Inflammatory macrophage (primary cell): ENCODE results near the gene FZD8.
"Not testable (repeated sequence)": the region's sequence is repeated elsewhere in the genome, so short reads cannot be mapped to it uniquely, and the experiment has no call there.

ENCODE experiments used
- DNase-seq, 2 donors: peaks; one replicate each; pipeline ENCODE4 v3.0.0-alpha.2; 2020 to 2022
- total RNA-seq, 18 experiments: gene quantifications; one replicate each; lab custom pipeline; 2026; ENCODE audit warnings: mixed read lengths in 6 of 18, inconsistent platforms in 2 of 18; lab: John Stamatoyannopoulos, UW

Gene FZD8, protein sequence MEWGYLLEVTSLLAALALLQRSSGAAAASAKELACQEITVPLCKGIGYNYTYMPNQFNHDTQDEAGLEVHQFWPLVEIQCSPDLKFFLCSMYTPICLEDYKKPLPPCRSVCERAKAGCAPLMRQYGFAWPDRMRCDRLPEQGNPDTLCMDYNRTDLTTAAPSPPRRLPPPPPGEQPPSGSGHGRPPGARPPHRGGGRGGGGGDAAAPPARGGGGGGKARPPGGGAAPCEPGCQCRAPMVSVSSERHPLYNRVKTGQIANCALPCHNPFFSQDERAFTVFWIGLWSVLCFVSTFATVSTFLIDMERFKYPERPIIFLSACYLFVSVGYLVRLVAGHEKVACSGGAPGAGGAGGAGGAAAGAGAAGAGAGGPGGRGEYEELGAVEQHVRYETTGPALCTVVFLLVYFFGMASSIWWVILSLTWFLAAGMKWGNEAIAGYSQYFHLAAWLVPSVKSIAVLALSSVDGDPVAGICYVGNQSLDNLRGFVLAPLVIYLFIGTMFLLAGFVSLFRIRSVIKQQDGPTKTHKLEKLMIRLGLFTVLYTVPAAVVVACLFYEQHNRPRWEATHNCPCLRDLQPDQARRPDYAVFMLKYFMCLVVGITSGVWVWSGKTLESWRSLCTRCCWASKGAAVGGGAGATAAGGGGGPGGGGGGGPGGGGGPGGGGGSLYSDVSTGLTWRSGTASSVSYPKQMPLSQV
- 0.29 to 2.3 (median 1.2) reads per million in 18 experiments for total RNA-seq

DNA sequence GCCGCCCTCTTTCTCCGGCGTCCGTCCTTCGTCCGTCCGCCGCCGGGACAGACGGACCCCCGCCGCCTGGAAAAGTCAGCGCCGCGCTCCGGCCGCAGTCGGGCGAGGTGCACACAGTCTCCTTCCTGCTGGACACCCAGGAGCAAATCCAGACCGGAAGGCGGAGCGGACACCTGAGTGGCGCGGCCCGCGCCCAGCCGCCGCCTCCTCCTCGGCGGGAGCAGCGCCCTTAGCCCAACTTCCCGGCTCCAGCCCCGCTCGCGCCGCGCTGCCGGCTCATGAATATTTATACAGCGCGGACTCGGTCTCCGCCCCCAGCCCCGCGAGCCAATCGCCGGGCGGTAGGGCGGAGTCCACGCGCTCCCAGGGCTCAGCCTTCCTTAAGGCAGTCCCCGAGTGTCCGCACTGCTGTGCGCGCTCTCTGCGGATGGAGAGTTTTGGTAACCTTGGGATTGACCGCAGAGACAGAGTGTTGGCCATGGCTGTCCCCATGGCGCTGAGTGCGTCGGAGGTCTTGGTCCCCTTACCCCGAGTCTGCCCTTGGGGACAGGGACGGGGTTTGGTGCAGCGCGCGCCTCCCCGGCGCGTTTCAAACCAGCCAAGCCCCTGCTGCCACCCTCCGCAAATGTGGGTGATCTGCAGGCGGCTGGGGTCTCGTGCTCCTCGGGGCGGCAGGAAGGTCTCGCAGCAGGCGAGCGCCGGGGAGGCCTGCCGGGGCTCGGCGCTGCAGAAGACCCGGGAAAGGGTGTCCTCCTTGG lies at the start of gene FZD8:
Gene FZD8, minus strand, starts transcription at position 262 of the 758 bp plus-strand sequence. CDS start 867 bp downstream, outside the sequence.
- peak; percentile 81 to 89 for DNase-seq

DNA sequence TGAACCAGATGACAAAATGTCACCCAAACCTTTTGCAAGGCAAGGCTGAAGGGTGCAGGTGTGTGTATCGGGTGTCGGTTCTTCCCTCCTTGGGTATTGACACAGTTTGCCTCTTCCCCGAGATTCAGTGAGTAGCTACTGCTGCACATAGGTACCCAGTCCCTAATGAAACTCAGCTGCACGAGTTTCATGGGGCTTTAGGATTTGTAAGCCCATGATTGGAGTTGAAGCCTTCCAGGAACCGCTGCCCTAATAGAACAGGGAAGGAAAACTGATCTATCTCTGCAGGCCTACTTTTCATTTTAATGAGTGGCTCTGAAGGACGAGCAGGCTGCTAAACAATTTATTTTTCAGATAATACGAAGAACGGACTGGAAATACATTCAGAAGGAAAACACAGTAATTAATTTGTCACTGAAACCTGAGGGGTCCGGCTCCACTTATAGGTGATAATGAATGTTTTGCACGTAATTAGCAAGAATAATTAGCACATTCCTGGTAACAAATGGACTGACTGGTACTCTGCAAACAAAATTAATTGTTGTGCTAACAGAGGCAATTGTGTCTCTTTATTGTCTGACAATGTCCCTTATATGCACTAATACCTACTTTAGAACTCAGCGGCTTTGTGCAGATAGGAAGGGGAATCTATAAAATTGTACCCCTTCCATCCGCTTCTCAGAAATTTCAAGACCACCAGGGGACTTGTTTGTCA lies 49.6 kb upstream of the FZD8 start:
- DNase-seq = no peak

DNA sequence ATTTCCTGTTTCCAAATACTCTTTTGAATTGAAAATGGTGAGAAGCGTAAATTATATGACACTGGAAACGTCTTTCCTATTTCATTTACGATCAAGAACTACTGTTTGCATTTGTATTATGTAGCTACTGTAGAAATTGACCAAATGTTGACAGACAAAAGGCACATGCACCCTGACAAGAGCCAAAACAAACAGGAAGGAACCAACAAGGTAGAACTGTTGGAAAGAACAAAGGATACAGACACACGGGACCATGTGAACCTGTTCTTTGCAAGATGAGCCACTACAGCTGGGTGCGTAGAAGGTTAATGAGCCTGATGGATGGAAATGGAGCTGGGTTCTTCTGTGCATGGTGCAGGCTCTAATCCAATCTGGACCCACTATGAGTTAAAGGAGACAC lies 48.4 kb upstream of the FZD8 start:
- no peak for DNase-seq

DNA sequence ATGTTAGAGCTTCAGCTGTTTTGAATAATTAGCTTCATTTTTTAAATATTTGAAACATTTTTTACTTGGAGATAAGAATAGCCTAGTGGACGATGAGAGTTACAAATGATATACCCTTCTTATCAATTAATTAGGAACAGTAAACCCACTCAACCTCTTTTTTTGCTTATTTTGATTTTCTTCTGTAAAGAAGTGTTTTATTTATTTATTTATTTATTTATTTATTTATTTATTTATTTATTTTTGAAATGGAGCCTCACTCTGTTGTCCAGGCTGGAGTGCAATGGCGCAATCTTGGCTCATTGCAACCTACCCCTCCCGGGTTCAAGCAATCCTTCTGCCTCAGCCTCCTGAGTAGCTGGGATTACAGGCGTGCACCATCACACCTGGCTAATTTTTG lies 43.8 kb upstream of the FZD8 start:
- DNase-seq = not testable (repeated sequence)

DNA sequence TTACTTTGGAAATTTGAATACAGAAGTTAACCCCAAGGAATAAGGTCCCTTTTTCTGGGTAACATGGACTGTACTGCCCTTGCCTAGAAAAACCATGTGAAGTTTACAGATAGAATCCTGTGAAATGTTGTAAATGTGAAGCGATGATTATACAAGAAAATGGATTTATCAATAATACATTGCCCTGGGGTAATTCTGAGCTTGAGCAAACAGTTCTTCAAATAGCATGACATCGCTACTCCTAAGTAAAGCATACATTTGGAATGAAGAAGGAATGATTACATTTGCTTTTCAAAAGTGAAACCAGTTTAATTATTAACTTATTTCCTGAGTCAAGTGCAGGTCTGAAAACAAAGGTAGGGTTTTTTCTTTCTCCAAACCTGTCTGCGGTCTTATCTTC lies 43.3 kb upstream of the FZD8 start:
- DNase-seq = no peak

DNA sequence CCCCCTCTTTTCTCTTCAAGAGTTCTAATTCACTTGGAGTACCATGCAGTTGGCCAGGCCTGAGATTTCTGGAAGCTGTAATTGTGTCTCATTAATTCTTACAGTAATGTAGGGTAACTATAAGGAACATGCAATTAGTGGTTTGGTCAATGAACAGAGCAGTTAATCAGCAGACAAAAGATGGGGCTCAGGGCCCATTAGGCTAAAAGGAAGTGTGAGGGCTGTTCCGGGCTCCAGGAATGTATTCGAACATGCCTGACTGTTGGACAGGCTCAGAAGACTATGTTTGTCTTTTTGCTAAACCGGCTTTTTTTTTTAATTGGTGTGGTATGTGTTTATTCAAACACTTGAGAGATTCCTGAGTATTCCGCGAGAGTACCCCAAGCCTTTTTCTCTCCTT lies 42.5 kb upstream of the FZD8 start:
- DNase-seq = no peak

DNA sequence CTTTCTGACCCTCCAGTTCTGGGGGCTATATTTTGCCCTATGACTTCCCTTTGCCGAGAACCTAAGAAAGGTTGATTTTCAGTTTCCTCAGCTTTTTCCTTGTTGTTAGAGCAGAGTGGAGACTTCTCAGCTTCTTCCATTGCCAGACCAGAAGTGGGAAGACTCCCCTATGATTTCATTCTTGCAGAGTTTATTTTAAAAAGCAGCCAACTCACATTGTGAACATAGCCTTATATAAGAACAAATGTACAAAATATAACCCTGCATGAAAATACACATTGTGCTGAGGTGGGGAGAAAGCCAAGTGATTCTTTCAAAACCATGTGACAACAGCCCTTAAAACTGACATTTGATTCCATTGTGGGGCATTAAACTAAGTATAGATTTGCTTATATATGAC lies 33.8 kb upstream of the FZD8 start:
- no peak for DNase-seq

DNA sequence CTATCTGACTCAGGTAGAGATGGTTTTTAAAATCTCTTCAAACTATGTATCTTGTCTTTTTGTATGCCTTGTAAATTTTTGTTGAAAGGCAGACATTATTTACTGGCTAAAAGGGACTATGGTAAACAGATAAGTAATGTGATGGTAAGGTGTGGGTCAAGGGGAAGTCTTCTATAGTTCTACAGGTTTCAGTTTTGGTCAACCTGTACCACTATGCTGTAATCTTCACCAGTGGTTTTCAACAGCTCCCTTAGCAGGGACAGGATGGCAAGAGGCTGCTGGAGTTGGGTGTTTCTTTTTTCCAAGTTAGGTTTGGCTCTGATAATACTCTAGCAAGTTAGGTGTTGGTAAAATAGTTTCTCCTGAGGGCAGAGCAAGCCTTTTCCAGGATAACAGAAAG lies 32.7 kb upstream of the FZD8 start:
- DNase-seq = no peak

DNA sequence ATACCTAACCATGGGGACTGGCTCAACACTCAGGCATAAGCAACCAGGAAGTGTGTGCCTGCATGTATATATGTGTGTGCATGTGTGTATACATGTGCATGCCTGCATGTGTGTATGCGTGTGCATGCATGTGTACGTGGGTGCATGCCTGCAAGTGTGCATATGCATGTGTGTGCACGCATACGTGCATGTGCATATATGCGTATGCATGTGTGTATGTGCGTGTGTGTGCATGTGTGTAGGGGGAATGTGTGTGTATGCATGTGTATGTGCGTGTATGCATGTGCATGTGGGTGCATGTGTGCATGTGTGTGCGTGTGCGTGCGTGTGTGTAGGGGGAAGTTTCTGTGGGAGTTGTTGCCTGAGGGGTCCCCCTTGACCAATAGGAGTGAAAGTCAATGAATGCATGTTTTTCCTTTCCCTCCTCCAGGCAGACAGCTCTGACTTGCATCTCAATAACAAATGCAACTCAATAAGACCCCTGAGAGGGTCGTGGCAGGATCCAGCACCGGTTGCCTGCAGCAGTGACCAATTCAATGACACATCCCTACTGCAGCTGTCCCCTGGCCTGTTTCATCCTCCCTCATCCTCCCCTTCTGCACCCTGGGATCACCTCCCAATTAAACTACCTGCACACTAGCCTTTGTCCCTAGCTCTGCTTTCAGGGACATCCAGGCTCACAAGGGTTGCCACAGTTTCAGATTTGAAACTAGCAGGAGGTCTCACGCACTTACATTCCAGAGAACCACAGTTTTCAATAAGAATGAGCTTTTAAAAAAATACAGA lies 27.0 kb upstream of the FZD8 start:
- no peak for DNase-seq

DNA sequence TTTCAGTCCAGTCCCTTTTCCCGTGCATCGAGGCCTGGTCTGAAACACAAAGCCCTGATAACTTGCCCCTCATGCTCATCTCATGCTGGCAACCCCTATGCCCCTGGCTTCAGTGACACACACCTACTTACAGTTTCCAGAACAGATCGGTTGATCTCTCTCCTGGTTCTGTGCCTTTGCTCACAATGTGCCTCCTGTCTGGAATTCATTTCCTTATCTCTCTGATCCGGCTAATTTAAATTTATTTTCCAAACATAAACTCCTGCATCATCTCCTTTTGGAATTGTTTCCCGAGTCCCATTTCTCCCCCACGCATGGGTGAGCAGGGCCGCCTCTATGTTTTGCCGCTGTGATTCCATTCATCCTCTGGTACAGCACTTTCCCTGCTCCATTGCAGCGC lies 25.9 kb upstream of the FZD8 start:
- DNase-seq = no peak

DNA sequence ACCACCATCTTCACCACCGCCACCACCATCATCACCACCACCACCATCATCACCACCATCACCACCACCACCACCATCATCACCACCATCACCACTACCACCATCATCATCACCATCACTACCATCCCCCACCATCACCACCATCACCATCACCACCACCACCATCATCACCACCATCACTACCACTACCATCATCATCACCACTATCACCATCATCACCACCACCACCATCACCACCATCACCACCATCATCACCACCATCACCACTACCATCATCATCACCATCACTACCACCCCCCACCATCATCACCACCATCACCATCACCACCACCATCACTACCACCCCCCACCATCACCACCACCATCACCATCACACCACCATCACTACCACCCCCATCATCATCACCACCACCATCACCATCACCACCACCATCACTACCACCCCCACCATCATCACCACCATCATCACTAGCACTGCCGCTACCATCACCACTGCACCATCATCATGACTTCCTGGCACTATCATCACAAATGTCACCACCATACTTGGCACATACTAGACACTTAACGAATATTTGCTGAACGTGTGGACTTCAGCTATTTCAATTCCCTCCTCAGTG lies 25.3 kb upstream of the FZD8 start:
- no peak for DNase-seq

DNA sequence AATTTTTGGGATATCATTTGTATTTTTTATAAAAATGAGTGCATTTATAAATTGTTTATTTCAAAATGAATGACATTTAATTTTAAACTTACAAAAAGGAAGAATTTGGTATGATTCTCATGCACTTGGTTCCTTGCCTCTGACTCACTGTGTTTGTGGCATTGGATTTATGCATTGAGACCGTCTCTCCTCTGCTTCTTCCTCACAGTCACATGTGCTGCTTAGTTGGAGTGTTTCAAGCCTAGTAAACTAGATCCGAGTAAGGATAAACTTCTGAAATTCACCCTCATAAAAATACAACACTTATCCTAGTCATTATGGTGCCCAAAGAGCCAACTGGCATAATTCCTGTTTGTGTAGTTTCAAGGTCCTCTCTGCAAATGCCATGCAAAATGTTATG lies 19.1 kb upstream of the FZD8 start:
- no peak for DNase-seq

DNA sequence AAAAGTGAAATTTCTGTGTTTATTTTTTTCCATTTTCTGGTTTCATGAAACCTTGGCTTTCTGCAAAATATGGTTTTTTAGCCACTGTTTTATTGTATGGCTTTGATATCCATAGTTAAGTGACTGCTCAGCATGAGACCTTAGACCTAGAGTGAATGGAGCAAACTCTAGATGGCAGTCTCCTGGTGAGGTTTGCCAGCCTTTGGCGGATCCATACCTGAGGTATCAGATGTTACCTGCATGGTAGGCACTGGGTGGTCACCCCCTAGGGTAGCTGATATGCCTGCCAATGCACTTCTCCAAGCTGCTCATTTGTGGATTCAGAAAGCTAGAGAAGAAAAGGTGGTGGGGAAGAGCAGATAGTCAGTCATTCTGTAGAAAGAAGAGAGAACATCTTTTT lies 17.4 kb upstream of the FZD8 start:
- no peak for DNase-seq

DNA sequence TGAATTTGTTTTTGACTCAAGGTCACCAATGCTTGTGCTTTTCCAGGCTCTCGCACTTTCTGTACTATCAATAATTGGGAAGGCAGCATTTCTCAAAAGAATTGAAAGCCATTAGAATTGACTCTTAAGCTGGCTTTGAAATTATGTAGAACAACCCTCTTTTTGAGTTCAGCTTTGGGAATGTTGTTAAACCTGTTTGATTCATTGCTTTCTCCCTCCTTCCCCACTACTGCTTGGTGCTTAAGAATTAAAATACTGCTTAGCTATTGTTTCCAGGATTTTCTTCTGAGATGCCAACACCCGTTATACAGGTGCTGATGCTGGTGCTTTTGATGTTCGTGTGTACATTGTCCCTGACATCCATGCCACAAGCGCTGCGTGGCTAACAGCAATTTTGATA lies 15.5 kb upstream of the FZD8 start:
- DNase-seq = no peak

DNA sequence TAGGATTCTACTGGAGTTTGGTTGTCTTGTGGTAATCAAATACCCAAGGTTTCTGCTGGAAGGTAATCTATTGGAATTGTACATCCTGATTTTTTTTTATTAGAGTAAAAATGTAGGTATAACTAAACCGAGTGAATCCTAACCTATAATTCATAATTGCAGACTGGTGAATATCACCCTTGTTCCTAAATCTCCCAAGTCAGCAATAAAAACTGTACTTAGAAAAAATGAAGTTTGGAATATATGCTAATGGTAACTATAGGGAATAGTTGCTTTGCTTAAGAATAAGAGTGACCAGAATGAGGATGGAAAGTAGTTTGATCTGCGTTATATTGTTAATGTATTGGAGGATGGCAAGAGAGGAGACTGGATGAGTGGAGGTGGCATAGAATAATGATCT lies 10.7 kb upstream of the FZD8 start:
- no peak for DNase-seq

DNA sequence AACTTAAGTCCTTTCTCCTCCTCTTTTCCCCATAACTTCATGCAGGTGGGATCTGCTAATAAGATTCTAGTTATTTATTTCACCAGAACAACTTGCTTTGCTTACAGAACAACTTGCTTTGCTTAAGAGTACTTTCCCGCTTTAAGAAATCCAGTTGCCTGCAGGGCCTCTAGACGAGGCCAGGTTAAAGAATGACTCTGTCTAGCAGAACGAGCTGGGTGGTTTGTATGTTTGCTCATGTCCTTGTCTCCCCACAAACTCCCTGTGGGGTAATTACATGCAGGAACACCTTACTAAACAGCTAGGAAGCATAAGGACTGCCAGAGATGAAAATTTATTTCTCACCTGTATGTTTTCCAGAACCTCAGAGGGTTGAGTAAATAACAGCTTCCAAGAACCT lies 8.8 kb upstream of the FZD8 start:
- DNase-seq = no peak

DNA sequence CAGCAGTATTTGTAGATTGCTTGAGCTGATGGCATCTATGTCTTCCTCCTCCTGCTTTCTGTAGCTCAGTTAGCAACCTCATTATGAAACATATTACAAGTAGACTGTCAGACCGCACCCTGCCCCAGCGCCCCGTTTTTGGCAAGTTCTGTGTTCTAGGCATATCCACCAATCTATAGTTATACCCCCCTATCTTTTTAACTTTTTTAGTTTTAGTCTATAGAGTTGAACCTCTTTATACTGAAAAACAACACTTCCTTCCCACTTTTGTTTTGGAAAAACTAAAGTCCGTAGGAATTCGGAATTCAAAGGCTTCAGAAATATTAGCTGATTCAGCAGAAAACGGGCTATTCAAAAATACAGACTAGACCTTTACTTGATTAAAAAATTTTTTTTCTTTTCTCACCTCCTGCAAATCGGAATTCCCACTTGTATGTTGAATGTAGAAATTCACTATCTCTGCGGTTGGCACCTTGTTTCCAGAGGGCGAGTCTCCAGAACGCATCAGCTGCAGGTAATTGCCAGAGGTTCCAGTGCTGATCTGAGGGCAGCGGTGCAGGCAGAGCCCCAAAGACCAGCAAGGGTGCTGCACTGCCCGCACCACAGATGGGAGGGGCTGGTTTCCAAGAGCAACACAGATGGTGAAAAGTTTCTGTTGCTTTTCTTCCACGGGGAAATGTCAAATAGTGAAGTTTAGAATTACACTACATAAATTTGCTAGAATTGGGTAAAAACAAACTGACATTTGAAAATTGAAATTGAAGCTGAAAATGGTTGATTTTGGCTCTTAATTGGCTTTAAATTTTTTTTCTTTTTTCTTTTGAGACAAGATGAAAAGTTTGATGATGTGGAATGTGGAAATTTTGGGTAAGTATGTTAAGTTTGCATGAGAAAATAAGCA lies 2.2 kb upstream of the FZD8 start:
- no peak for DNase-seq

DNA sequence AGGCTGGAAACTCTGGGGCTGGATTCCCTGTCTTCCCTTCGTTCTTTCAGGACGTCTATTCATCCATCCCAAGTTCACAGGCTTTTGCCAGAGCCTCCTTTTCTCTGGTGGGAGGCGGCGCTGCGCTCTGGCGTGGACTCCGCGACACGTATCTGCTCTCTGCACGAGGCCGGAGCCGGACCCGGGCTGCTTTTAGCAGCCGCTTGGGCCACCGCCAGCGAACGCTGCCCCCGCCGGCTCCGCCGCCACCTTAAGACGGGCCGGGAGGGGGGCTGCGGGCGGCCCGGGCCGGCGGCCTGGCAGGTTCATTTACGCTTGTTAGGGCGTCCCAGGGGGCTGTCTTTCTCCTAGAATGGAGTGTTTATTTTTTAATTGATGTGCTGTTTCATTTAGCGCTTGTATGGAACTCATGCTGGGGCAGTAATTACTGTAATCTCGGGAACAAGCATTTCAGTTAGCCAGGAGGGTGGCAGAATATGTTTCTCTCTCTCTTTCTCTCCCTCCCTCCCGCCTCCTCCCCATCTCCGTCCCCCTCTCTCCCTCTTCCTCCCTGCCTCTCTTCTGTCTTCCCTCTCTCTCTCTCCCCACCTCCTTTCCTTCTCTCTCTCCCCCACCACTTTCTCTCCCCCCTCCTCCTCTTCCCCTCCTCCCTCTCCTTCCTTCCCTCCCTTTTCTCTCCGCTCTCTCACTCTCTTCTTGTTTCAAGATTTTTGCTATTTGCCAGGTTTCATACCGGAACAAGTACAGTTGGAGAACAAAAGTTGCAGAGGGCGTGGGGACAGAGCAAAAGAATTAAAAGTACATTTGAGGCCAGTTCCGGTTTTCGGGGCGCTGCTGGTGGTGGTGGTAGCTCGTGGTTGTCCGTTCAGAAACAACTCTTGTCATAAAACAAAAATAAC lies 1.3 kb upstream of the FZD8 start:
- DNase-seq = peak in 1 of 2 donors; percentile 23

DNA sequence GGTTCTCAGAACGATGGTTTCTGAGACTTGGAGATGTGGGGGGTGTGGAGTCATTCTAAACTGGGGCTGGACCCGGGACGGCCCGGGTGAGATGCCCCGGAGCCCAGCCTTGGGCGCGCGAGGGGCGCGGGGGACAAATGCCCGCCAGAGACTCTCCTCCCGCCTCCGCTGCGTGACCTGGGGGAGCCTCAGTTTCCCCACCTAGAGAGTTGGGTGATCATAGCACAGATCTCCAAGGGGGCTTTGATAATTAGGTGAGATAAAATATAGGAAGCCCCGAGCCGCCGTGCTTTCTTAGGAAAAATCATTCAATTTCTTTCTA lies 658 bp upstream of the FZD8 start:
- no peak for DNase-seq

DNA sequence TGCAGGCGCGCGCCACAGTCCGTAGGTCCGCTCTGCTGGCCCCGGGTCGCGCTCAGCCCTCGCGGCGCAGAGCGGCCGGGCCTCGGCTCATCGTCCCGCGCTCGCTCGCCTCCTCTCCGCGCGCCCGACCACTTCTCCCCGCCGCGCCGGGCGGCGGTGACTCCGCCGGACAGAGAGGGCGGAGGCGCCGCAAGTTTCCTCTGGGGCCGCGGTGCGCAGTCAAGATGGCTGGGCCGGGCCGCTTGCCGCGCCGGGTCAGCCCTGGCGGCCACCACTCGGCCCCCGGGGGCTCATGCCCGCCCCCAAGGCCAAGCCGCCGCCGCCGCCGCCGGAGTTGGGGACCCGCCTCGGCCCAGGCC lies 441 bp downstream of the FZD8 start:
- peak in 1 of 2 donors; percentile 41 for DNase-seq
